A549 (cell line): ENCODE measurements around the gene NR3C2. TPM values are rescaled to one million over a fixed set of nuclear protein-coding genes. Genes with fewer than 3 reads are reported as not detected.

Experiments
- ATAC-seq, 2 experiments: fragments of 200-7000 bp in 1 of 2; fragments of >200 bp in 1 of 2; cut with Nextera tagmentation in 1 of 2; cut with Tn5 transposase in 1 of 2; 3 replicates each; pipeline versions ENCODE4 v1.8.0 to v1.9.1; 2018 to 2020; ENCODE audit warnings: mild to moderate bottlenecking in 1 of 2, moderate library complexity in 1 of 2
- CTCF ChIA-PET: fragments of 300-600 bp; sonication (Branson Sonifier 250); formaldehyde crosslinking; extraction: SDS; loops from one replicate; lab custom pipeline; 2021; ENCODE audit warnings: antibody characterized with exemption, inconsistent platforms; lab: Yijun Ruan, JAX
- POLR2A ChIA-PET: fragments of 350-600 bp; formaldehyde crosslinking; extraction: SDS; loops from one replicate; lab custom pipeline; 2021; ENCODE audit warnings: antibody characterized with exemption, inconsistent platforms; lab: Yijun Ruan, JAX
- DNase-seq, 2 experiments: peaks; one replicate each; pipeline versions ENCODE4 v3.0.0 to v3.0.0-alpha.2; 2011 to 2016; ENCODE audit warnings: low read depth in 1 of 2, low spot score in 1 of 2
- FAIRE-seq: peaks from 2 replicates; lab custom pipeline; 2011; peaks lifted over from hg19 to GRCh38; lab: Jason Lieb, UNC
- H3K27ac ChIP-seq, 2 experiments: fragments of >200 bp; sonication (Bioruptor Twin); formaldehyde crosslinking; 3 replicates each; pipeline ENCODE4 v1.5.1; 2016 to 2017
- H3K4me1 ChIP-seq: fragments of >200 bp; sonication (Bioruptor Twin); formaldehyde crosslinking; 3 replicates; pipeline ENCODE4 v1.6.1; 2016
- H3K4me2 ChIP-seq: fragments of >200 bp; sonication (Bioruptor Twin); formaldehyde crosslinking; 3 replicates; pipeline ENCODE4 v1.6.1; 2016
- H3K4me3 ChIP-seq: fragments of >200 bp; sonication (Bioruptor Twin); formaldehyde crosslinking; 3 replicates; pipeline ENCODE4 v1.5.1; 2016
- H3K9me3 ChIP-seq: fragments of >200 bp; sonication (Bioruptor Twin); formaldehyde crosslinking; 3 replicates; pipeline ENCODE4 v1.6.1; 2016
- ATOH8 ChIP-seq: fragments of 250-450 bp; sonication (Bioruptor Pico); IDR thresholded peaks from 2 replicates; pipeline ENCODE4 v1.5.0; 2020; ENCODE audit warnings: low read depth, mild to moderate bottlenecking, moderate library complexity
- CHD4 ChIP-seq: fragments of 200-600 bp; sonication (generic); IDR thresholded peaks from 2 replicates; pipeline ENCODE4 v1.6.1; 2016; ENCODE audit warnings: antibody characterized with exemption, mild to moderate bottlenecking, borderline replicate concordance
- CTCF ChIP-seq: fragments of >200 bp; sonication (Bioruptor Twin); formaldehyde crosslinking; IDR thresholded peaks from 3 replicates; pipeline ENCODE4 v1.5.1; 2016
- EHMT2 ChIP-seq: fragments of 200-600 bp; sonication (generic); IDR thresholded peaks from 2 replicates; pipeline ENCODE4 v1.6.1; 2016; ENCODE audit warnings: antibody characterized with exemption, low read depth, mild to moderate bottlenecking, moderate library complexity
- ESRRA ChIP-seq: fragments of 150-350 bp; IDR thresholded peaks from 2 replicates; pipeline ENCODE4 v1.6.1; 2014; ENCODE audit warnings: mild to moderate bottlenecking, low read length, borderline replicate concordance
- HDAC2 ChIP-seq: fragments of 200-600 bp; sonication (generic); IDR thresholded peaks from 2 replicates; pipeline ENCODE4 v1.6.1; 2016
- HMGXB4 ChIP-seq: fragments of 250-450 bp; sonication (Bioruptor Pico); IDR thresholded peaks from 2 replicates; pipeline ENCODE4 v1.5.0; 2021; ENCODE audit warnings: mild to moderate bottlenecking, moderate library complexity, borderline replicate concordance
- HOXA7 ChIP-seq: fragments of 250-450 bp; sonication (Bioruptor Pico); IDR thresholded peaks from 2 replicates; pipeline ENCODE4 v1.5.0; 2020; ENCODE audit warnings: mild to moderate bottlenecking, moderate library complexity
- NR3C1 ChIP-seq: fragments of >200 bp; sonication (Bioruptor Twin); formaldehyde crosslinking; IDR thresholded peaks from 3 replicates; pipeline ENCODE4 v1.6.1; 2017
- PHF8 ChIP-seq: fragments of 200-600 bp; sonication (generic); IDR thresholded peaks from 2 replicates; pipeline ENCODE4 v1.6.1; 2016; ENCODE audit warnings: low read depth, mild to moderate bottlenecking, antibody characterized with exemption, moderate library complexity, borderline replicate concordance
- POLR2A ChIP-seq: IDR thresholded peaks from 2 replicates; pipeline ENCODE4 v1.6.1; 2012; ENCODE audit warnings: mild to moderate bottlenecking, low read length
- RARB ChIP-seq: fragments of 250-450 bp; sonication (Bioruptor Pico); IDR thresholded peaks from 2 replicates; pipeline ENCODE4 v1.8.0; 2021; ENCODE audit warnings: mild to moderate bottlenecking, moderate library complexity
- RFX5 ChIP-seq: fragments of 450-650 bp; IDR thresholded peaks from 2 replicates; pipeline ENCODE4 v1.7.1; 2014; ENCODE audit warnings: antibody characterized with exemption, mild to moderate bottlenecking, moderate library complexity
- TFCP2L1 ChIP-seq: fragments of 250-450 bp; sonication (Bioruptor Pico); IDR thresholded peaks from 2 replicates; pipeline ENCODE4 v1.5.0; 2021; ENCODE audit warnings: mild to moderate bottlenecking
- TP53 ChIP-seq: fragments of 250-450 bp; sonication (Bioruptor Pico); IDR thresholded peaks from 2 replicates; pipeline ENCODE4 v1.5.0; 2021; ENCODE audit warnings: mild to moderate bottlenecking, moderate library complexity
- ZC3H11A ChIP-seq: fragments of 450-650 bp; IDR thresholded peaks from 2 replicates; pipeline ENCODE4 v1.6.1; 2014; ENCODE audit warnings: antibody characterized with exemption, mild to moderate bottlenecking
- ZSCAN20 ChIP-seq: fragments of 250-450 bp; sonication (Bioruptor Pico); IDR thresholded peaks from 2 replicates; pipeline ENCODE4 v1.8.0; 2022; ENCODE audit warnings: mild to moderate bottlenecking, moderate library complexity
- WGBS: methylation state at CpG from one replicate; pipeline ENCODE4 v1.1.6; 2017; ENCODE audit errors: missing lambda C conversion rate; 5-methylcytosine and 5-hydroxymethylcytosine counted together
- polyA plus RNA-seq, 4 experiments: library from polyadenylated mRNA; depleted of rRNA in 3 of 4; stranded (reverse); fragments of >200 nt; fragmentation: RNase III in 1 of 4; extraction: RNeasy Plus Mini Kit Qiagen cat#74134 plus additional on column Dnase treatment in 1 of 4; gene quantifications; 2 replicates in 3 of 4; 3 replicates in 1 of 4; pipeline ENCODE4 v1.2.3, GENCODE V29; 2011 to 2017
- TF ChIP-seq, protein P1 (sequence below): IDR thresholded peaks from 2 replicates; pipeline ENCODE4 v1.6.1; 2012
- TF ChIP-seq, protein P2 (sequence below): fragments of 450-650 bp; IDR thresholded peaks from 2 replicates; pipeline ENCODE4 v1.6.1; 2014; ENCODE audit warnings: antibody characterized with exemption
- TF ChIP-seq, protein P3 (sequence below): fragments of >200 bp; sonication (Bioruptor Twin); formaldehyde crosslinking; IDR thresholded peaks from 2 replicates; pipeline ENCODE4 v1.6.1; 2016

NR3C2 gene
- polyA plus RNA-seq, 2 of the 4 experiments (the other 2 are of a cell fraction) = 0.01 to 0.03 TPM

DNA sequence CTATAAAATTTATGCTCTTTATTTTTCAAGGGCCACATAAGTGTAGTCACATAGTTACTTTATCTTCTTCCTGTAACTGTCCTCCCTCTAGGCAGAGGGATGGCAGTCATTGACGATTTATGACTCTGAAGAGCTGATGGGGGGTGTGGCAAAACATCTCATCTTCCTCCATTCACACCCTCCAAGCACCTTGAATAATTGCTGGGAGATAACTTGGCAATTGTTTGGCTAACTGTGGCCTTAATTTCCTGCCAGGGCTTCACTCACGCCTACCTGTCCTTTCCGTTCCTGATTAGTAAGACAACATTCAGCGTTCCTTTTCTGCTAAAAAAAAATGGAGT, 381.1 kb downstream of the NR3C2 start (continued):
- TF ChIP-seq, protein P1, sequence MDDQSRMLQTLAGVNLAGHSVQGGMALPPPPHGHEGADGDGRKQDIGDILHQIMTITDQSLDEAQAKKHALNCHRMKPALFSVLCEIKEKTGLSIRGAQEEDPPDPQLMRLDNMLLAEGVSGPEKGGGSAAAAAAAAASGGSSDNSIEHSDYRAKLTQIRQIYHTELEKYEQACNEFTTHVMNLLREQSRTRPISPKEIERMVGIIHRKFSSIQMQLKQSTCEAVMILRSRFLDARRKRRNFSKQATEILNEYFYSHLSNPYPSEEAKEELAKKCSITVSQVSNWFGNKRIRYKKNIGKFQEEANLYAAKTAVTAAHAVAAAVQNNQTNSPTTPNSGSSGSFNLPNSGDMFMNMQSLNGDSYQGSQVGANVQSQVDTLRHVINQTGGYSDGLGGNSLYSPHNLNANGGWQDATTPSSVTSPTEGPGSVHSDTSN = no peak
- TF ChIP-seq, all 56 proteins: peak for 0

GRCh38 chr4:148060264-148061140, 381.7 kb downstream of the NR3C2 start:
- no peak overlapping the region for H3K4me3 ChIP-seq
- no peaks in the 10 kb centered on the region for H3K4me1 ChIP-seq
- TF ChIP-seq HDAC2 = no peak
- TF ChIP-seq TP53 = no peak
- no peak for TF ChIP-seq CHD4
- TF ChIP-seq TFCP2L1 = no peak
- no peak for TF ChIP-seq HMGXB4 (CRISPR knock-in tag)
- TF ChIP-seq RARB (CRISPR knock-in tag) = no peak
- TF ChIP-seq ZC3H11A = no peak
- TF ChIP-seq CTCF = no peak
- TF ChIP-seq RFX5 = no peak
- TF ChIP-seq PHF8 = no peak
- TF ChIP-seq, protein P2, sequence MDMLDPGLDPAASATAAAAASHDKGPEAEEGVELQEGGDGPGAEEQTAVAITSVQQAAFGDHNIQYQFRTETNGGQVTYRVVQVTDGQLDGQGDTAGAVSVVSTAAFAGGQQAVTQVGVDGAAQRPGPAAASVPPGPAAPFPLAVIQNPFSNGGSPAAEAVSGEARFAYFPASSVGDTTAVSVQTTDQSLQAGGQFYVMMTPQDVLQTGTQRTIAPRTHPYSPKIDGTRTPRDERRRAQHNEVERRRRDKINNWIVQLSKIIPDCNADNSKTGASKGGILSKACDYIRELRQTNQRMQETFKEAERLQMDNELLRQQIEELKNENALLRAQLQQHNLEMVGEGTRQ = no peak
- TF ChIP-seq ATOH8 (CRISPR knock-in tag) = no peak
- no peak for TF ChIP-seq POLR2A
- no peak for TF ChIP-seq HOXA7 (CRISPR knock-in tag)
- no peak for TF ChIP-seq NR3C1
- TF ChIP-seq, protein P3, sequence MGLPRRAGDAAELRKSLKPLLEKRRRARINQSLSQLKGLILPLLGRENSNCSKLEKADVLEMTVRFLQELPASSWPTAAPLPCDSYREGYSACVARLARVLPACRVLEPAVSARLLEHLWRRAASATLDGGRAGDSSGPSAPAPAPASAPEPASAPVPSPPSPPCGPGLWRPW = no peak
- no peak for TF ChIP-seq ESRRA
- TF ChIP-seq EHMT2 = no peak
- no peak for TF ChIP-seq ZSCAN20 (CRISPR knock-in tag)
- H3K9me3 ChIP-seq = no peaks in the 10 kb centered on the region
- no peak for DNase-seq
- ChIA-PET CTCF (interaction anchor here (1.2 kb wide), 1 partner anchor 194 kb away, joined by 6 read pairs; no protein-coding TSS in a partner anchor), POLR2A (no interaction called here)
- no peak for FAIRE-seq
- WGBS = 88% methylated on average over 13 of the region's 13 CpGs
- no peak for ATAC-seq
- no peak overlapping the region for H3K27ac ChIP-seq
- no peak overlapping the region for H3K4me2 ChIP-seq
